Heart left ventricle (tissue), 13 donors: ENCODE measurements around the gene SPINK14.

ENCODE experiments used
- CTCF ChIP-seq, 12 donors: fragments of 200-600 bp; sonication (generic) in 4 of 12; IDR thresholded peaks; one replicate each; pipeline versions ENCODE4 v1.5.0 to v1.8.0; 2018 to 2022; ENCODE audit warnings: antibody characterized with exemption in 12 of 12, mild to moderate bottlenecking in 5 of 12
- POLR2A ChIP-seq, 2 donors: fragments of 450-650 bp; IDR thresholded peaks; one replicate each; pipeline ENCODE4 v1.6.1; 2017; ENCODE audit warnings: antibody characterized with exemption in 2 of 2, mild to moderate bottlenecking in 2 of 2, moderate library complexity in 2 of 2
- donor health status: ischemic (EF 13 %, LVEDD 7.1; RV severe dilation, severe dysfunction).
- donor health status: DM: no; HTN: yes; CAD: no.
- donor health status: DM: no; HTN: no; CAD: no.
- donor health status: ischemic (EF 25% LVEDD 6.9; RV normal size, moderate dysfunction).
- donor health status: ischemic (EF 25% LVEDD 5.7; RV mildly dilated, moderate dysfunction).
- donor health status: ischemic (EF 35%, LVEDD 5.7; RV mildly dilated, moderate dysfunction).
- donor health status: nonischemic (EF 11% LVEDD 7.7; RV severe dilation, severe dysfunction).
- donor health status: DM: yes; HTN: yes; CAD: no.
- donor health status: PGD.
- donor health status: ischemic (EF 29% LVEDD 5.4; RV normal size, mild dysfunction).
- donor health status: nonischemic (EF 23%, LVEDD 6.1; RV moderate dilation, normal function).

- no peak for TF ChIP-seq CTCF (IDR thresholded peaks at IDR 0.05)
- TF ChIP-seq POLR2A (IDR thresholded peaks at IDR 0.05), result no peak
These were observed 46.4 kb downstream of the SPINK14 start for GRCh38 chr5:148214665-148215185.
